Fibroblast of lung (primary cell): Measurements from ENCODE around the gene HNF1B.

Source experiments
- CTCF ChIP-seq, 2 donors: IDR thresholded peaks in 1 of 2; conservative IDR thresholded peaks in 1 of 2; 1 replicate in 1 of 2; 2 replicates in 1 of 2; pipeline ENCODE4 v1.5.1; 2011 to 2012; ENCODE audit warnings: low read length in 2 of 2, control low read depth in 1 of 2, inconsistent platforms in 1 of 2, low read depth in 1 of 2, mild to moderate bottlenecking in 1 of 2
- EZH2 ChIP-seq: IDR thresholded peaks from 2 replicates; pipeline ENCODE4 v1.5.1; 2012; ENCODE audit warnings: low read length, control low read depth, mild to moderate bottlenecking; ENCODE audit errors: missing control alignments

GRCh38 chr17:37787055-37787757, 42.3 kb upstream of the HNF1B start:
- TF ChIP-seq CTCF (conservative IDR thresholded peaks at IDR 0.05 in 1 of 2, IDR thresholded peaks at IDR 0.05 in 1 of 2; ENCODE audit: low read depth in 1 of 2, low read length in 2 of 2) (no peak), EZH2 (no peak)
